HG02884 (cell line): ENCODE data around the gene TRMU.
"Not testable (repeated sequence)": the region's sequence is repeated elsewhere in the genome, so short reads cannot be mapped to it uniquely, and the experiment has no call there.

ENCODE experiments used
- ATAC-seq: cut with Tn5 transposase; IDR thresholded peaks from one replicate; pipeline ENCODE4 v1.9.1; 2021; ENCODE audit warnings: mild to moderate bottlenecking, moderate library complexity; ENCODE audit not compliant: unreplicated experiment

TRMU gene

DNA sequence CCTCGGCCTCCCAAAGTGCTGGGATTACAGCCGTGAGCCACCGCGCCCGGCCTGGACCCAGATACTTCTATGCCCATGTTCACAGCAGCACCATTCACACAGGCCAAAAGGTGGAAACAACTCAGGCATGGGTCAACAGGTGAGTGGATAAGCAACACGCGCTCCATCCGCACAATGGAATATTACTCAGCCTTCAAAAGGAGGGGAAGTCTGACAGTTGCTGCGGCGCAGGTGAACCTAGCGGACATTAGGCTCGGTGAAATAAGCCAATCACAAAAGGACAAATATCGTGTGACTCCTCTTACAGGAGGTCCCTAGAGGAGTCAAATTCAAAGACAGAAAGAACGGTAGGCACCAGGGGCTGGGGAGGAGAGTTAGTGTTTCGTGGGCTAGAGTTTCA lies 47.0 kb downstream of the TRMU start:
- no peak for ATAC-seq

DNA sequence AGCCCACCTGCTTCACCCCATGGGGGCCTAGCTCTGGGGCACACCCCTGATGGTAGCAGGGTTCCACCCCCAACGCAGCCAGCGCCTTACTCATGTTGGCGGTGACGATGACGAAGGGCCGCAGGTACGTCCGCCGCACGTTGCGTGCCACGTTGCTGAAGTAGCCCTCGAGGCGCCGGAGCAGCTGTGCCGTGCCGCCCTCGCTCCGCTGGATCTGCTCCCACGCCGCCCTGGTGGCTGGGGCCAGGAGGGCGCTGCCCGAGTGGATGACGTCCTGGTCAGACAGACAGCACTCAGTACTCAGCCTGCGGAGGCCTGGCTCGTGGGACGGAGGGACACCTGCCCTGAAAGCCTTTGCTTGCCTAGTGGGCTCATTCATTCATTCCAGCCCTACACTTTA lies 50.8 kb downstream of the TRMU start:
- no peak for ATAC-seq

DNA sequence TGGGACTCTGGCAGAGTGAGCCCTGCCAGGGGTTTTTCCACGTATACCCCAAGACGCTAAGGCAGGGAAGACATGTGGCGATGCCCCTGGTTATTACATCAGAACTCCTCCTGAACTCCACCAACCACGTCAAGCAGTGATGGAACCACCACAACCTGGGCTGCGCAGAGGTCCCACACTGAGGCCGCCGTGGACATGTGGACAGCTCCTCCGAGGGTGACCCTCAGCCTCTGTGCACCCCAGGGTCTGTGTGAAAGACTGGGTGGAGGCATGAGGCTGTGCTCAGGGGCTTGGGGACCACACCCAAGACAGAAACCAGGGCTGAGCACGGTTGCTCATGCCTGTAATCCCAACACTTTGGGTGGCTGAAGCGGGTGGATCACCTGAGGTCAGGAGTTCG lies 52.2 kb downstream of the TRMU start:
- no peak for ATAC-seq

DNA sequence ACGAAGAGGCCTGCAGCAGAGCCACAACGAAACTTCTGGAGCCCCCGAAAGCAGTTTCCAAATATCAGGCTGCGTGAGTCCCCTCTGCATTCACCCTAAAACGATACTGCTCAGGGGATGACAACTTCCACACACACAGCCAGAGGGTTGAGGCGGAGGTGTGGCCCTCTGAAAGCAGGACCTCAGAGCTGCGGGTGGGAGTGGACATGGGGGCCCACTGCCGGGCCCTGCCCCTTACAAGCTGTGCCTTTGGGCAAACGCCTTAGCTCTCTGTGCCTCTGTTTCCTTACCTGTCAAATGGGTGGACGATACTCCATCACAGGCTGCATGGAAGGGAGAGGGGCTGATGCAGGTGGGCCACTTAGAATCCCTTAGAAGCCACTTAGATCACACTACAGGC lies 53.1 kb downstream of the TRMU start:
- ATAC-seq, result no peak

DNA sequence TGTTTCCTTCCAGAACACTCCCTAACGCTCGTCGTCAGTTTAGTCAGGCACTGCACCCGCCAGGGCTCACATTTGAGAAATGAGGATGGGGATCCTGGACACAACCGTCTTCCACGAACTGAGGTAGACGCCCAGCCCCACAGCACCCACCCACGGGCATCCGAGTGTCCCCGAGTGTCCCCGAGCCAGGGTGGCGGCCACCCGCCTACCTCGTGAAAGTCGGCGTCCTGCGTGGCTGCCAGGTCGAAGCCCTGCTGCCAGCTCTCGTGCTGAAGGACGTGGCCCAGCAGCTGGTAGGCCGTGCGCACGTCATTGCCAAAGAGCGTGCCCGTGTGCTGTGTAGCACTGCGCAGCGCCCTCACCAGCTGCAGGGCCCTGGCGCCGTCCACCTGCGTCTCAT lies 53.6 kb downstream of the TRMU start:
- no peak for ATAC-seq

DNA sequence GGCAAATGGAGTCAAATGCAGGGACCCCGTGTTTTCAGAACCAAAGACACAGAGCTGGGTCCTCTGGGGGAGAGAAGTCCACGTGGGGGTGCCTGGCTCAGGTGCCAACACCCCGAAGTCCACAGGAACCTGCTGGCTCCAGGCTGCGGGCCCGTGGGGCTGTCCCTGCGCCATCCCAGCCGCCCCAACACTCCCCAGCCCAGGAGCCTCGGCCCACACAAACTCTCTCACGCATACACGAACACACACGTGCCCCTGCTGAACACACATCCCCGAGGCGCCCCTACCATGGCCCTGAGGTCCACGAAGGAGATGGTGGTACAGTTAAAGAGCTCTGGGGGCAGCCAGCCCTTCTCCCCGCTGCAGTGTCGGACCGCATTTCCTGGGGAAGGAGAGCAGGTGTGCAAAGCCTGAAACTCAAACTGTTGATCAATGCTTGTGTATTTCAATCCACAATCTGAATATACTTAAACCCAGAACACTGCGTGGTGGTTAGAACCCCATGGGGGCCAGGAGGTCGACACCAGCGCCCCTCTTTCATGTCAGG lies 54.7 kb downstream of the TRMU start:
- no peak for ATAC-seq

DNA sequence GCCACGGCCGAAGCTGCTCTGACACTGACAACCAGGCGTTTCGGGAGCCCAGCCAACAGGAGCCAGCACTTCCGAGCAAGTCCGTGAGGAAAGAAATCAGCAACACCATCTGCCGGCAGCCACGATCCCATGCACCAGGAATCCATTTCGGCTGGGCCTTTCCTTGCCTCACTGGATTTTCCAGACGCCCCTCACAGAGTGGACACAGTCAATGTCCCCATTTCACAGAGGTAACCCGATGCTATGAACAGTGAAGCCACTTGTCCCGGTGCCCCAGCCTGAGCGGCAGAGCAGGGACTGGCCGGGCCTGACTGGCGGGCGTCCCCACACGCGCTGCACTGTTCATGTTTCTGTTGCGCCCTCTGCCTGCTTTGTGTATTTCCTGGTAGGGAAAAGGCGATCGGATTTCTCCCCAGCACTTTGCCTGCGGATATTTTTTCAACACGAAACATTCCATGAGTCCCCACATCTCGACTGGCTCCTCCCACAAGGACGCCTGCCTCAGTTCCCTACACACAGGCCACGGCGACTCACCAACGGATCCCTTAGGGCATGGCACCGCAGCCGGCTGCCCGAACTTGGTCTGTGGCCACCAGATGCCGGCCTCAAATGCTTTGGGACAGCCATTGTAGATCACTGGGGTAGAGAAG lies 55.3 kb downstream of the TRMU start:
- no peak for ATAC-seq

DNA sequence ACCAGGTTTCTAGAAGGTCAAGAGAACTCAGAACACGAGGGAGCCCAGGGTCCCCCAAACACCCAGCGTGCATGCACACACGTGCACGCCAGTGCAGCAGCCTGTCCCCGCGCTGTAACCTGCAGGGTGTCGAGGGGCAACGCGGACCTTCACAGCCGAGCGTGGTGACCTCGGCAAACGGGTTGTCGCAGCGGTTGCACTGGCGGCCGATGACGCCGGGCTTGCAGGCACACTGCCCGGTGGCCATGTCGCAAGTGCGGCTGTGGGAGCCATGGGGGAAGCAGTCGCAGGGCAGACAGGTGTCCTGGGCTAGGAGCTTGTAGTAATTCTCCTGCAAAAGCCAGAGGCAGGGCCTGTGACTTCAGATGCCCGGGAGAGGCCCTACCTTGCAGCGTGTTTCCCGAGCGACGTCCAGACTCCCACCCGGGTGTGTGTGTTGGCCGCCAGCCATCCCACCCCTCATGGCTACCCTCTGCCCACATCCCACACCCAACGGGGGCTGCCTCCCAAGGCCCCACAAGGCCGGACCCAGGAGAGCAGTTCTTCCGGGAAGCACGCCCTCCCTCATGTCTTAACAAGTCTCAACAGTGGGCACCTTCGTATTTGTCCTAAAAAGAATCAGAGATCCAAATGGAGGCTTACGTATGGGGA lies 56.1 kb downstream of the TRMU start:
- no peak for ATAC-seq

DNA sequence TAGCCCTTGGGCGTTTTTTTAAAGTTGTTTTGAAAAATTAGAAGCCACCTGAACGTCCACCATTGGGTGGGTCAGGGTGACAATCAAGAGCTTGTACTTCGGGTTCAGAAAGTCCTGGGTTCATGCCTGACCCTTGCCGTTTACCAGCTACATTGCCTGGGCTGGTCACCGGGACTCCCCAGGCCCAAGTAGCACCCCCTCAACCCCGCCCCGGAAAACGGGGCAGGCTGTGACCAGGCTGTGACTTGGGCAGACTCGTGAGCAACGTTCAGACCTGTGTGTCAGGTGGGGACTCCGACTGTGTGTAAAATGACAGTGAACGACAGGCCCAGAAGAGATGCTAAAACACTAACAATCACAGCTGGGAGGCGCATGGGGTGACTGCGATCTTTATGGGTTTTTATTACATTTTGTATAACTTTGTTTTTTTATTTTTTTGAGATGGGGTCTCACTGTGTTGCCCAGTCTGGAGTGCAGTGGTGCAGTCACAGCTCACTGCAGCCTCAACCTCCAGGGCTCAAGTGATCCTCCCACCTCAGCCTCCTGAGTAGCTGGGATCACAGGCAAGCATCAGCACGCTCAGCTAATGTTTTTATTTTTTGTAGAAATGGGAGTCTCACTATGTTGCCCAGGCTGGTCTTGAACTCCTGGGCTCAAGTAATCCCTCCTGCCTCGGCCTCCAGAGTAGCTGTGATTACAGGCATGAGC lies 56.8 kb downstream of the TRMU start:
- ATAC-seq, result no peak

DNA sequence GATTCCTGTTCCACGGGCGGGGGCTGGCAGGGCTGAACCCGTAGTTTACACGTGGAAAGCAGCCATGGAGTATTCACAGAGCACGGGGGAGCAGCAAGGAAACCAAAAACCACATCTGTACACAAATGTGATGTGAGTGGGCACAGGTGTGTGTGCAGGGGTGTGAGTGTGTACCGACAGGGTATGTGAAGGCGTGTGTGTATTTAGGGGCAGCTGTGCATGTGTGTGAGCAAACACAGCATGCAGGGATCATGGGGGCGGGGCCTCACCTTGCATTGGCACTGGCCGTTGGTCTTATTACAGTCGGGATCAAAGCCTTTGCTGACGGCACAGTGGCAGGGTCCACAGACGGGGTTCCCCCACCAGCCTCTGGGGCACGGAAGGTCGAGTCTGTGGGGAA lies 58.4 kb downstream of the TRMU start:
- no peak for ATAC-seq

DNA sequence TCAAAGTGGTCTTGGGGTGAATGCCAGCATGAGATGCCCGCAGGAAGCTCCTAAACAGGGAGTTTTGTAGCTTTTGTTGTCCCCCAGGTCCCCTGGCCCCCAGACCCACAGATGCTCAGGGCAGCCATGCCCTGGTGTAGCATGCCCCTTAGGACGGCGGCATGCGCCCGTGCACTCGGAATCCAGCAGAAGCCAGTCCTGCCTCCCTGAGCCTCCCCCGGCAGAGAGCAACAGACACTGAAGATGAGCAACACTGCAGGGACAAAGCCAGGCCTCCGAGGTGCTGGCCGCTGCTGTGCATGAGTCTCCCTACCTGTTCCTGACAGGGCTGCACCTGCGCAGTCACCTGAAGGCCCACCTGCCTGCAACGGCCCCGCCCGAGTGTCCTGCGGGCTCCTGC lies 59.1 kb downstream of the TRMU start:
- ATAC-seq, result no peak

DNA sequence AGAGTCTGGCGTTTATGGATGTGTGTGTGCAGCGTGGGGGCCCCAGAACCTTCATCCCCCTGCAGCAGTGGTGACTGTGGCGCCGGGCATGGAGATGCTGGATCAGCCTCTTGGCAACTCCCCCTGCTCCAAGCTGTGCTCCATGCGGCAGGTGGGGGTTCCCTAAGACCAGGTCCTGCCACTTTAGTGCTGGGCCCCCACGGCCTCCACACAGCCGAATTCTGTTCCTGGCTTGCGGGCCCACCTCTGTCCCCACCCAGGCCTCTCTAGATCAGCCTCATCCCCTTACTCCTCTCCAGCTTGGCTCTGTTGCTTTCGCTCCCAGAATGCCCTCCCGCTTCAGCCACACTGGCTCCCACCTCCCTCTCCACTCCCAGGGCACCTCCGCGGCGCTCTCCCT lies 59.6 kb downstream of the TRMU start:
- ATAC-seq, result no peak

DNA sequence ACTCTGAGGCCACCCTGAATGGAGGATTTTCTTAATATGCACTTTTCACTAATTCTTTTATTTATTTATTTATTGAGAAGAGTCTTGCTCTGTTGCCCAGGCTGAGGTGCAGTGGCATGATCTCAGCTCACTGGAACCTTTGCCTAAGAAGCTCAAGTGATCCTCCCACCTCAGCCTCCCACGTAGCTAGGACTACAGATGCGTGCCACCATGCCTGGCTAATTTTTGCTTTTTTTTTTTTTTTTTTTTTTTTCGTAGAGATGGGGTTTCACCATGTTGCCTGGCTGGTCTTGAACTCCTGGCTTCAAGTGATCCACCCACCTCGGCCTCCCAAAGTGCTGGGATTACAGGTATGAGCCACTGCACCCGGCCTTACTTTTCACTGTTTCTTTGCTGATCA lies 61.5 kb downstream of the TRMU start:
- not testable (repeated sequence) for ATAC-seq

DNA sequence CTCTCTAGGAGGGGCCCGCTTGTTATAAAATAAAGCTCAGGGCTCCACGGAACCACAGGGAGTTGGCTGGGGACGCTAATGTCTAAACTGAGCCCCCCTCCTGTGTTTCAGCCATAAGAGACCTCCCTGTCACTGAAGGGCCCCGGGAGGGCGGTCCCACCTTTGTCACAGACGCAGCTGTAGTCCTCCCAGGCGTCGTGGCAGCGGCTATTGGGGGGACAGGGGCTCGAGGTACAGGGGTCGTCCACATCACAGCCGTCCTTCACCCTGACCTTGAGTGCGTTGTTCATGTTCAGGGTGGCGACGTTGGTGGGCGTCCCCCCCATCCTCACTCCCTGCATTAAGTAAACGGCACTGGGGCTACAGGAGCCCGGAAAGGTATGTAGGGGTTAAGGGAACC lies 62.0 kb downstream of the TRMU start:
- no peak for ATAC-seq

DNA sequence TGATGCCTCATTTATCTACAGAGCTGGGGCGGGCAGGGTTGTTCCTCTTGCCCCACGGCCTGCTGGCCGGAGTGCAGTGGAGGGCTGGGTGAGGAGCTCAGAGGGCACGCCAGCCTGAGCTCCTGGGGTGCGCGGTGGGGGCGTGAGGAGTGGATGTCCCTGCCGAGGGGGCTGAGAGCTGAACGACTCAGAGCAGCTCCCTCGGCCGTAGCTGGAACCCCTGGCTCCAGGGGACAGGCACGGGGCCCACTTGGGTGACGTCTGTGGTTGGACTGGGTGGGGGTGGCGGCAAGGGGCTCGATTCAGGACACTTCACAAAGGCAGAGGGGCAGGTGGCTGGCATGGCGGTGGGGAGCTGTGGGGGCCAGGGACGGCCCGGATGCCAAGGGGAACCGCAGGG lies 62.4 kb downstream of the TRMU start:
- ATAC-seq, result no peak

DNA sequence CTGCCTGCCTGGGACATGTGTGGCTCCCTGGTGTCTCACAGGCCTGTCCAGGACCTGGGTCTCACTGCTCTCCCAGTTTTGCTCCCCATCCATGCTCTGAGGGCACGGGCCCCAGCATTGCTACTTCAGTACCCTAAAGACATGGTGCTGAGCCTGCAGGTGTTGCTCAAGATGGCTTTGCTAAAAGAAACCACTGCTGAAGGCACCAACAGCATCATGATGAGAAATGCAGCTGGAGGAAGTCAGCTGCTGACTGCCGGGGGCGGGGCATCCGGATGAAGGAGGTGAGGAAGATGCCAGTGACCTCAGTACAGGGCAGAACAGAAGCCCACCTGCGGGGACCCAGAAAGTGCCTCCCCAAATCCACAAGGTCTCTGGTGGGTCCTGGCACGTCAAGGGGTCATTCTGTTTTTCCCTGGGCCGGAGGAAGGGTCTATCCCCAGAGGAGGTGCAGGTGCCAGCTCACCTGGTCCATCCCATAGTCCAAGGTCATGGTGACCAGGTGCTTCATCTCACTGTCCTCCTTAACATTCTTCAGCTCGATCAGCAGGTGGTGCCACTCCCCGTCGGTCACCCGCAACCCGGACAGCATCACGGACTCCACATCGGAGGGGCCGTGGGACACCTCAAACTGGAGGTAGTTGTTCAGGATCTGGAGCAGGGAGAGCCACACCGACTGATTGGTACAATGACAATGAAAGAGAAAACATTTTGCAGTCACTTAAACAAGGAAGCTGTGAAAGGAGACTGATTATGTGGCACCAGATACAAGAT lies 63.9 kb downstream of the TRMU start:
- no peak for ATAC-seq

DNA sequence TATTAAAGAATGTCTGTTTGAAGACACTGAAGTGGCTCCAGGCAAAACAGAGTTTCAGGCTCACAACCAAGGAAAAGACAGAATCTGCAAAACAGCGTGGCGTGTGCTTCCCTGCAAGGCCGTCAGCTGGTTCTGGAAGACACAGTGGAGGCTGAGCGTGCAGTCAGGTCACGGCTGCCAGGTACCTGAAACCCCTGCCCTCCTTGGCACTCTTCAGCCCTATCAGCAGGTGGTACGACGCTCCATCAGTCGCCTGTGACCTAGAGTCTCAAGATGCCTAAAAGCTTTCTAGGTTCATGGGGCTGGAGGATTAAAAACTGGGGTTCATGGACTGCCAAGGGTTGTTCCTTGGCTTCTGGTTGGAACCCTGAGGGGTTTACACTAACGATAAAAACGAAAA lies 65.9 kb downstream of the TRMU start:
- ATAC-seq, result no peak

DNA sequence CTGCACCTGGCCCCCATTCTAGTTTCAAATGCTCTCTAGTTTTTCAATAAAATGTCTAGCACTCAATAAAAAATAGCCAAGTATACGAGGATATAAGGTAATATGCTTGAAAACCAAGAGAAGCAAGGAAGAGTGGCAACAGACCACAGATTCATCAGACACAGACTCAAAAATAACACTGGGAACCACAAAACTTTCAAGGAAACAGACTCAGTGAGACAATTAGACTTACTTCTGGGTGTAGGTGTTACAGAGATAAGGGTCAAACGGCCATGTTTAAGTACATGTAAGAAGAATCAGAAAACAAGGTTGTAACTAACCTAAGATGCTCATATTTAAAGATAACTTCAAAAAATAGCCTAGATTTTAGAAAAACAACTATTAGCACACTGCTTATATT lies 67.0 kb downstream of the TRMU start:
- no peak for ATAC-seq

DNA sequence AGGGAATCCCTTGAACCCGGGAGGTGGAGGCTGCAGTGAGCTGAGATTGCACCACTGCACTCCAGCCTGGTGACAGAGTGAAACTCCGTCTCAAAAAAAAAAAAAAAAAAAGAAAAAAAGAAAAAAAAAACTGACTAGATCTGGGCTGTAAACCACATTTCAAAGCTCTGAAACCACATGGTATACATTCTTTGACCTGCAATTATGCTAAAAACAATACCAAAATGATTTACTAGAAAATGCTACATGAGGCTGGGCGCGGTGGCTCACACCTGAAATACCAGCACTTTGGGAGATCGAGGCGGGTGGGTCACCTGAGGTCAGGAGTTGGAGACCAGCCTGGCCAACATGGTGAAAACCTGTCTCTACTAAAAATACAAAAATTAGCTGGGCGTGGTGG lies 68.4 kb downstream of the TRMU start:
- ATAC-seq, result not testable (repeated sequence)

DNA sequence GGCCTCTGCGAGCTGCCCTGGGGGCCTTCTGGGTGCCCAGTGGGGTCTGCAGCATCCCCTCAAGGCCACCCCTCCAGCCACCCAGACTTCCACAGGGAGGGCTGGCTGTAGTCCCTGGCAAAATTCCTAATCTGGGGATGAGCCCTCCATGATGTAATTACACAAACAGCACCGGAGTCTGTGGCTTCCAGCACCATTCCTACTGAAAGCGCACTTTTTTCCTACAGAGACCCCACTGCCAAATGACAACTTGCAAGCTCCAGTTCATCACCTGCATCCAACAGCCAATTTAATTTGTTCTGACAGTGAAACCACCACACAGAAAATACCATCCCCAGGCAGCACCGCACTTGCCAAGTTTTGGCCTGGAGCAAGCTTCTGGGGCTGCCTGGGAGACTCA lies 70.4 kb downstream of the TRMU start:
- no peak for ATAC-seq

DNA sequence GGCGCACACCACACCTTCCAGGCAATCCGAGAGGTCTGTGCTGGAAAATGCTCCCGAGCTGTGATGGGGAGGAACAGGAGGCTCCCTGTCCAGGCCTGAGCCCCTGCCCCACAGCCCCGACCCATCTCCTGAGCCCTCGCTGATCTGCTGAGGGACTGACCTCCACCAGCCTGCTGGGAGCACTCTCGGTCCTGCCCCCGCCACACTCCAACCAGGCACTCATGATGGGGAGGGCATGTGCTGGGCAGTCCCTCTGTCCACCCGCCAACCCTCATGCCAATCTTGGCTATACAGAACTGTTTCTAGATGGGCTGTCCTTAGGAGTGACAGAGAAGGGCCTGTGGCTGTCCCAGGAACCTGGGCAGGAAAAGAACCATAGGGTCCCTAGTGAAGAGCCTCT lies 70.8 kb downstream of the TRMU start:
- ATAC-seq, result no peak
